GM21447 (cell line): ENCODE results near the gene CEACAM1.
"Not testable (repeated sequence)": the region's sequence is repeated elsewhere in the genome, so short reads cannot be mapped to it uniquely, and the experiment has no call there.

Experiments used
- ATAC-seq: cut with Tn5 transposase; IDR thresholded peaks from one replicate; pipeline ENCODE4 v1.9.1; 2021; ENCODE audit not compliant: unreplicated experiment

CEACAM1 gene

DNA sequence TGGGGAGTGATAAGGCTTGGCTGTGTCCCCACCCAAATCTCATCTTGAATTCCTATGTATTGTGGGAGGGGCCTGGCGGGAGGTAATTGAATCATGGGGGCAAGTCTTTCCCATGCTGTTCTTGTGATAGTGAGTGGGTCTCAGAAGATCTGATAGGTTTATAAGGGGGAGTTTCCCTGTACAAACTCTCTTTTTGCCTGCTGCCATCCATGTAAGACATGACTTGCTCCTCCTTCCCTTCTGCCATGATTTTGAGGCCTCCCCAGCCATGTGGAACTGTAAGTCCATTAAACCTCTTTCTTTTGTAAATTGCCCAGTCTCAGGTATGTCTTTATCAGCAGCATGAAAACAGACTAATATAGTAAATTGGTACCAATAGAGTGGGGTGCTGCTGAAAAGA is 20.8 kb upstream of the CEACAM1 start:
- not testable (repeated sequence) for ATAC-seq

DNA sequence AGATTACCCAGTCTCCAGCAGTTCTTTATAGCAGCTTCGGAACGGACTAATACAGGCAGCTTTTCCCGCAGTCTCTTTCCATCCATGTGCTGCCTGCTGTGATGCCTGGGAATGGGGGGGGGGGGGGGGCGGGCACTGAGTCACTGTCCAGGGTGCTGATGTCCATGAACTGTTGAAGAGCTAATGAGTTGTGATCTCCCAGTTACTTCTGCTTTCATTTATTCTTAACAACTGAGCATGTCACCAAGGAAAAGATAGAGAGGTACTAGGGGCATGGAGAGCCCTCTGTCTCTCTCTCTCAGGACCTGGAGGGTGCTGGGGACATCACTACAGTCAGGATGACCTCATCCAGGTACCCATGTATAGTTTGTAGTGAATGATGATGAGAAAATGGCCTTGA is 20.3 kb upstream of the CEACAM1 start:
- ATAC-seq = no peak

DNA sequence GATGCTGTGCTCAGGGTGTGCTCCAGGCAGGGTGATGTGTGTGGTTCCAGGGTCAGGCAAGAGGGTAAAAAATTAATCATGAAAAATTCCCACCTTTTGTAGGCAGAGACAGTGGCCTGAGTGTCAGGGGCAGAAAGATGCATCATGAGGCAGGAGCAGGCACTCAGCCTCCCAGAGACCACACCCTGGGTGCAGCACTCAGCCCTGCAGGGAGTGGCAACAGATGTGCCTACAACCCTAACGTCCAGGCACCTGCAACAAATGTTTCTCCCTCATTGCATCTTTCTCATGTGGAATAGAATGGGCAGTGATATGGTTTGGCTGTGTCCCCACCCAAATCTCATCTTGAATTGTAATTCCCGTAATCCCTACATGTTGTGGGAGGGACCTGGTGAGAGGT is 19.6 kb upstream of the CEACAM1 start:
- no peak for ATAC-seq

DNA sequence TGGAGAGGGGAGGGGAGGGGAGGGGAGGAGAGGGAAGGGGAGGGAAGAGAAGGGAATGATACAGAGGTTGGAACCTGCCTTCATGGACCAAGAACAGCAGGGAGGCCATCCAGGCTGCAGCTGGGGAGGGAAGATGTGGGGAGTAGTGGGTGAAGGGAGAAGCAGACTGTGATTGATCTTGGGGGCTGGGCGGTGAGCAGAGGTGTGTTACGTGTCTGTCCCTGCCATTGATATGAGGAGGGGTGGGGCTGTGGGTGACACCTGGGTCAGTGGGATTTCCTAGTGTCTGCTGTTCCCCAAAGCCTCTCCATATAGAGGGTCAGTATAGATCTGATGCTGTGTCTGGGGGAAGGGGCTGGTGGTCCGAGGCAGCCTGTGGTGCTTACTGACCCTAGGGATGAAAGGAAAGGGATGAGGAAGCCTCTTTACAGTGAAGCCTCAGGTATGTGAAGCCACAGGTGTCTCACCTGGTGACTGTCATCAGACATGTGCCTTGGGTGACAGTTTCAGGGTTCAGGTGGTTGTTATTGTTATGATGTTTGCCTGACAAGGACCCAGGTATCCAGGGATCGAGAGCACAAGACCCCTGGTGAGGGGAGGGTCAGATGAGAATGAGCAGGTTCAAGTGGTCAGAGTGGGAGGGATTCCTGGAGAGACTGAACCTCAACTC is 18.7 kb upstream of the CEACAM1 start:
- ATAC-seq = no peak

DNA sequence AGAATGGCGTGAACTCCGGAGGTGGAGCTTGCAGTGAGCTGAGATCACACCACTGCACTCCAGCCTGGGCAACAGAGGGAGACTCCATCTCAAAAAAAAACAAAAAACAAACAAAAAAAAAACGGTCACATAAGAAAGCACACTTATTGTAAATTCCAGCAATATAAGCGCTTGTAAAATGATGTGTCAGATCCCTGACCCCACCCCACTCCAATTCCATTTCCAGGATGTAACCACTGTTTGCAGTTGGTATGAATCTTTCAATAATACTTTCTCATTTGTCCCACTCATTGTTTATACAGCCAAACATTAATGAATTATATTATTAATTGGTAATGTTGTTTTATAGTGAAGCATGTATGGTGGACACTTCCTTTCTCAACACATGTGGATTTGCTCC is 15.9 kb upstream of the CEACAM1 start:
- ATAC-seq = no peak

DNA sequence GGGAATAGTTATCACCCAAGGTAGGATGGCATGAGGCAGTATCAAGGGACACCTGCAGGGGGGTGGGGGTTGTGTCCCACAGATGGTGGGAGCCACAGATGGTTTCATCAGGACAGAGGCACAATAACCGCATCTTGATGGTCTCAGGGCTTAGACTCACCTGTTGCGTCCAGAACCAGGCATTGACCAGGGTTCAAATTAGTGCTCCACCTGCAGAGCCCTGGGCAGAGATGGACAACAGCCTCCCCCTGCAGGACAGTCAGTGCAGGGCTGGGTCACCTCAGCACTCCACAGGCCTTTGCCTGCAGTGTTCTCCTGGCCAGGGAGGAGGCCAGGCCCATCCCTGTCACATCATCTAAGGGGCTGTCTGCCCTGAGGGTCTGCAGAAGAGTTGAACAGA is 14.5 kb upstream of the CEACAM1 start:
- no peak for ATAC-seq

DNA sequence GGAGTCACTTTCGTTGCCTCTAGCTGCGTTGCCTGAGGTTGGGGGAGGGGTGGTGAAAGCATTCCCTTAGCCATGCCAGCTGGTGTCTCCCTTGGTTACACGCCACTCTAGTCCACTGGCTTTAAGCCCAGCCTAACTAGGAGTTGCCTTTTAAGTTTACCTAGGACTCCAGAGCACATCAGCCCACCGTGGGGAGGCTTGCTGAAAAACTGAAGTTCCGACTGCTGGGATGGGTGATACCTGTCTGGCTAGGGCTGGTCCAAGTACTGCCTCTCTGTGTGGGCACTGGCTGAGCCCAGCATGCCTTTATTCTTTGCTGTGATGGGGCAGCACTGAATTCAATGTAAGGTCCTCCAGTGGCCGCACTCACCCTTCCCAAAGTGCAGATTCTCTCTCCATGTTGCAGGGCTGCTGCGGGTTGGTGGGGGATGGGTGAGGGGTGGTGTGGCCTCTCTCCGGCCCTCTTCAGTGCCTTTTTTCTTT is 11.8 kb upstream of the CEACAM1 start:
- ATAC-seq = no peak

DNA sequence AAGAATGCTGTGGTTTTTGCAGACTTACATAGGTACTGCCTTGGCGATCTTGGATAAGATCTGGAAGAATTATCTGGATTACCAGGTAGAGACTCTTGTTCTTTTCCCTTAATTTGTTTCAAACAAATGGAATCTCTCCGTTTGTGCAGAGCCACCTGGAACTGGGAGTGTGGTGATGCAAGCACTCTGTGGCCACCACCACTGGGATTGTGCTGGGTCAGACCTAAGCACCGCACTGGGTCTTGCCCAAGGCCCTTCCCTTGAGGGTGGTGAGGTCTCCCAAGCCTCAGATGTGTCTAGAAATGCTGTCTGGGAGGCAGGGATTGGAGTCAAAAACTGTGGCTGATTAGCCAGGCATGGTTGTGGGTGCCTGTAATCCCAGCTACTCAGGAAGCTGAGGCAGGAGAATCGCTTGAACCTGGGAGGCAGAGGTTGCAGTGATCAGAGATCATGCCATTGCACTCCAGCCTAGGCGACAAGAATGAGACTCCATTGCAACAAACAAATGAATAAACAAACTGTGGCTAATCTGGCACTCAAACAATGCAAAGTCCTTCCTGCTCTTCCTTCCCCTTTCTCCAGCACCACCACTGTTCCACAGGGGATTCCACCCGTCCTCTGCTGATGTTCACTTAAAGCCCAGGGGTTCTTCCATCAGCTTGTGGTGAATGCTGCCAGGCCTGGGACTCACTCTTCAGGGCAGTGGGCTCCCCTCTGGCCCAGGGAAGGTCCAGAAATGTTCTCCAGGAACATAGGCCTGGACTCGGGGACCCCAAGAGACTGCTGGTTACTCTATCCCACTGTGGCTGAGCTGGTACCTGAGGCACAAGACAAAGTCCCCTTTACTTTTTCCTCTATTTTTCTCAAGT is 10.8 kb upstream of the CEACAM1 start:
- ATAC-seq = no peak

DNA sequence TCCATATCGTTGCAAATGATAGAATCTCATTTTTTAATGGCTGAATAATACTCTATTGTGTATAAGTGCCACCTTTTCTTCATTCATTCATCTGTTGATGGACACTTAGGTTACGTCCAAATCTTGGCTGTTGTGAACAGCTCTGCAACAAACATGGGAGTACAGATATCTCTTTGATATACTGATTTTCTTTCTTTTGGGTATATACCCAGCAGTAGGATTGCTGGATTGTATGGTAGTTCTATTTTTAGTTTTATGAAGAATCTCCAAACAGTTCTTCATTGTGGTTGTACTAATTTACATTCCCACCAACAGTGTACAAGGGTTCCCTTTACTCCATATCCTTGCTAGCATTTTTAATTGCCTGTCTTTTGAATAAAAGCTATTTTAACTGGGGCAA is 7.0 kb upstream of the CEACAM1 start:
- ATAC-seq = not testable (repeated sequence)

DNA sequence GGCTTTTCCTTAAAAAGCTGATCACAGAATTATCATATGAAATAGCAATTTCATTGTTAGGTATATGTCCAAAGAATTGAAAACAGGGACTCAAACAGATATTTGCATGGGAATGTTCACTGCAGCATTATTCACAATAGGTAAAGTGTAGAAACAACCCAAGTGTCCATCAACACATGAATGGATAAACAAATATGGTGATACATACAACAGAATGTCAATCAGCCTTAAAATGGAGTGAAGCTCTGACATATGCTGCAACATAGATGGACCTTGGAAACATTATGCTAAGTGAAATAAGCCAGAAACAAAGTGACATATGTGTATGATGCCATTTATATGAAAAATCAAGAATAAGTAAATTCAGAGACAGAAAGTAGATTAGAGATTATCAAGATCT is 6.1 kb upstream of the CEACAM1 start:
- no peak for ATAC-seq

DNA sequence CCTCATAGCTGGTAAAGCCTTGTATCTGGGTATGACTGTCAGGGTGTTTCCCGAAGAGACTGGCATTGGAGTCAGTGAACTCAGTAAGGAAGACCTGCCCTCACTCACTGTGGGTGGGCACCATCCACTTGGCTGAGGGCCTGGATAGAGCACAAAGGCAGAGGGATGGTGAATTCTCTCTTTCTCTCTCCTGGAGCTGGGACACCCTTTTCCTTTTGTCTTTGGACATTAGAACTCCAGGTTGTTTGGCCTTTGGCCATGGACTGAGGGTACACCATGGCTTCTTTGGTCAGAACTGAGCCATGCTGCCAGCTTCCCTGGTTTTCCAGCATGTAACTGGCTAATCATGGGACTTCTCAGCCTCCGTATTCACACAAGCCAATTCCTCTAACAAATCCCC is 4.6 kb upstream of the CEACAM1 start:
- ATAC-seq = no peak

DNA sequence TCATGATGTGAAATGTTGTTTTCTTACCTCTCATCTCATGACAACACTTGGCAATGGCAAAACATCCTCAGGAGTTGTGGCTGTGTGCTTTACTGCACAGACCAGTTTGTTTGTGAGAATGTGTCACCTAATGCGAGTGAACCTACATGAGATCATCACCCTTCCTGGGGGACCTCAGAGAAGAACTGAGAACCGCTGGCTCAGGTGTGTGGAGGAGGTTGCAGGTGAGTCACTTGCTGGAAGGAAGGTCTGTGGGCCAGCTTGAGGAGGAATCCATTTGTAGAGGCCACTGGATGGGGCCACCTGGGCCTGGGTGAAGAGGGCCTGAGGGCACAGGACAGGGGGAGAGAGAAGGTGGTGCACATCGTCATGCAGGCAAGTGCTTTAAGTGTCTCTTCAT is 3.0 kb upstream of the CEACAM1 start:
- ATAC-seq = no peak

DNA sequence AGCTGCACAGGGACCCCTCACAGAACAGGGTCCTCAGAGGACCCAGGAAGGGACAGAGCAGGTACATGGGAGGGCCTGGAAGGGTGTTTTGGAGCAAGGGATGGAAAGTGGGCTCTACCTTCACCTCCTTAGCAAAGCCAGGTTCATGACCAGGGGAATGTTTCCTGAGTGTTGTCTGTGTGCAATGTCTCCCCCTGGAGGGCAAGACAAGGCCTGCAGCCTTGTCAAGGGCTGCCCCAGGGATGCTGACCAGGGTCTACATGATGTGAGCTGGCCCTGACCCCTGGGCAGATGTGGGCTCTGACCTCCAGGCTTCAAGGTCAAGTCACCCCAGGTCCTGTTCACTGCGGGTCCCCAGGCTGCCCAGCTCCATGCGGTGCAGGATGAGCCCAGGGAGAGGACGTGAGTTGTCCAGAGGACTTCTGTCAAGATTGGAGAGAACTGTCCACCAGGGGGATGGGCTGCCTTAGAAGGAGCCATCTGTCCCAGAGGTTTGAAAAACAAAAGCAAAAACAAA is 1.0 kb upstream of the CEACAM1 start:
- ATAC-seq = no peak

DNA sequence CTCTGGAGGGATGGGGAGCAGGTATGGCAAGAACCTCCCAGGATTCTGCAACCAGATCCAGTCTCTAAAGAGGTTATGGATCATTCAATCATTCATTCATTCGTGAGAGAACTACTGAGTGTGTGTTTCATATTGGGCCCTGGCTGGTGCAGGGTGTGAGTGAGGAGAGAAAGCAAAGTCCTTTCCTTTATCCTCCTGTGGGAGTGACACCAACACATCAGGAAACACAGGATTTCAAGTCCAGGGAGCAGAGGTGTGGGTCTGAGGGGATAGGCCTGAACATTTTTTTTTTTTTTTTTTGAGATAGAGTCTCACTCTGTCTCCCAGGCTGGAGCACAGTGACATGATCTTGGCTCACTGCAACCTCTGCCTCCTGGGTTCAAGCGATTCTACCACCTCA is 3.3 kb downstream of the CEACAM1 start:
- no peak for ATAC-seq

DNA sequence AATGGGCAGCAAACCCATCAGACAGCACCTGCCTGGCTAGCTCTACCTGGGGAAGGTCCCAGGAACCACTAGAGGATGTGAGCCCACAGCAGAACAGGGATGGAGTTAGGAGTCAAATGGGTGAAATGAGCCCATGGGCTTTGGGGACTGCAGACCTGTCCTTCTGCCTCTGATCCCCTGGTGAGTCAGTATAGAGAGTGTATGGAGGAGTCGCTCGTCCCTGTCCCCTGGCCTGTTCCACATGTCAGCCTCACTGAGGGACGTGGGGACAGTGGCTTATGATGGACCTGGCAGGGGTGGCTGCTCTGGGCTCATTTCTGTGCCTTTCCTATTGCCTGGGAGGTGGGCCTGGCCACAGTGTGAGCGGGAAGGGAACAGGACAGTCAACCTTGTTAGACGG is 4.0 kb downstream of the CEACAM1 start:
- no peak for ATAC-seq

DNA sequence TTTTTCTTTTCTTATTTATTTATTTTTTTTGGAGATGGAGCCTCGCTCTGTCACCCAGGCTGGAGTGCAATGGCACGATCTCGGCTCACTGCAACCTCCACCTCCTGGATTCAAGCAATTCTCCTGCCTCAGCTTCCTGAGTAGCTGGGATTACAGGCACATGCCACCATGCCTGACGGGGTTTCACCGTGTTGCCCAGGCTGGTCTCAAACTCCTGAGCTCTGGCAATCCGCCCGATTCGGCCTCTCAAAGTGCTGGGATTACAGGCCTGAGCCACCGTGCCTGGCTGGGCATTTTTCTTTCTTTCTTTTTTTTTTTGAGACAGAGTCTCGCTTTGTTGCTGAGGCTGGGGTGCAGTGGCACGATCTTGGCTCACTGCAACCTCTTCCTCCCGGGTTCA is 6.0 kb downstream of the CEACAM1 start:
- not testable (repeated sequence) for ATAC-seq

DNA sequence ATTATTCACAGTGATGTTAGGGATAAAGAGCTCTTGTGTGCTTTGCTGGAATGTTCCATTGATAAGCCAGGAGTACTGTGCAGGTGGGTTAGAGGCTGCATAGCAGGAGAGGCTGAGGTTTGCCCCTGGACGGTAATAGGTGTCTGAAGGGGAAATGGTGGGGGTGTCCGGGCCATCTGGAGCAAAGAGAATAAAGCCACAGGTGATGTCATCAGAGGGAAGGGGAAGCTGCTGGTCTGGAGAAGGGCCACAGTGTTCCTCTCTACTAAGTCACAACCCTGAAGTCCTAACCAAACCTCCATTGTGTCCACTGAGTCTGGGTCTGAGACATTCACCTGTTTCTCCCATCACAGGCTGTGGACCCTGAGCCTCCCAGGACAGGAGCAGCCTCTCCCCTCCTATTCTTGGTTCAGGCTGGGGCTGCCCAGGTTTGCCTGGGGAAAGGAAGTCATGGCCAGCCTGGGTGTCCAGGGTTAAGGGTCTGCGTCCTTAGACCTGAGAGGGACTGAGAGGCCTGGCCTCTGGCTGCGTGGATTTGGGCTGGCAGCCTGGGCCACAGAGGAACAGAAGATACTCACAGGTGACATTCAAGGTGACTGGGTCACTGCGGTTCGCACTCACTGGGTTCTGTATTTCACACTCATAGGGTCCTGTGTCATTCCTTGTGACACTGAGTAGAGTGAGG is 6.8 kb downstream of the CEACAM1 start:
- ATAC-seq = no peak

DNA sequence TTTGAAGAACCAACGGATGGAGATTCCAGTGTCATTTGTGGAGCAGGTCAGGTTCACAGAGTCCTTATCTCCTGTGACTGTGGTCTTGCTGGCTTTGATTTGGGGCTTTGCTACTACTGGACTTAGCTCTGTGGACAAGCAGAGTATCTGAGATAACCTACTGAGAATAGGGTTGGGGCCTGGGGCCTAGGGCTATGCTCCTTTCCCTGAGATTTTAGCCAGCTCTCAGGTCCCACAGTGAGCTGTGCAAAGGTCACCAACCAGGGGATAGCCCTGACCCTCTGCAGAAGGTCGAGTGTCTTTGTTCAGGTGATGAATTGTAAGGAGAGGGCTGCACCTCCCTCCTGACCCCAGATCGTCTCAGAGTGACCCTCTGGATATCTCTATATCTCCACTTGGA is 9.2 kb downstream of the CEACAM1 start:
- ATAC-seq = no peak

DNA sequence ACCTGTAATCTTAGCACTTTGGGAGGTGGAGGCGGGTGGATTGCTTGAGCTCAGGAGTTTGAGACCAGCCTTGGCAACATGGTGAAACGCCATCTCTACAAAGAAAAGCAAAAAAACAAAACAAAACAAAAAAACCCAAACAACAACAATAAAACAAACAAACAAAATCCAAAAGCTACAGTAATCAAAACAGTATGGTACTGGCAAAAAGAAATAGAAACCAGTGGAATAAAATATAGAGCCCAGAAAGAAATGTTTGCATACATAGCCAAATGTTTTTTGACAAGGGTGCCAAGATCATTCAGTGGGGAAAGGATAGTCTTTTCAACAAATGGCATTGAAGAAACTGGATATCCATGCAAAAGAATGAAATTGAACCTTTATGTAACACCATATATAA is 11.5 kb downstream of the CEACAM1 start:
- no peak for ATAC-seq

DNA sequence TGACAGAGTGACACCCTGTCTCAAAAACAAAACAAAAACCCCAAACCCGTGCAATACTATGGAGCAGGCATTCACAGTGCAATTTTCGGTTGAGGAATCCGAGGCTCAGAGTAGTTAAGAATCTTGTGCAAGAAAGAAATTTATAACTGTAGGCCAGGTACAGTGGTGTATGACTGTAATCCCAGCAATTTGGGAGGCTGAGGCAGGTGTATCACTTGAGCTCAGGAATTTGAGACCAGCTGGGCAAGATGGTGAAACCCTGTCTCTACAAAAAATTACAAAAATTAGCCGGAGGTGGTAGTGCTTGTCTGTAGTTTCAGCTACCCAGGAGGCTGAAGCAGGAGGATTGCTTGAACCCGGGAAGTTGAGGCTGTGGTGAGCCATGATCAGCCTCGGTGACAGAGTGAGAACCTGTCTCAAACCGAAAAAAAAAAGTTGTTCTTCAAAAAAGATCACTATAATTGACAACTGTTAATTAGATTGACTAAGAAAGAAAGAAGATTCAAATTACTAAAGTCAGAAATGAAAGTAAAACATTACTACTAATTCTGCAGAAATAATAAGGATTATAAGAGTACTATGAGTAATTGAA is 12.9 kb downstream of the CEACAM1 start:
- no peak for ATAC-seq

DNA sequence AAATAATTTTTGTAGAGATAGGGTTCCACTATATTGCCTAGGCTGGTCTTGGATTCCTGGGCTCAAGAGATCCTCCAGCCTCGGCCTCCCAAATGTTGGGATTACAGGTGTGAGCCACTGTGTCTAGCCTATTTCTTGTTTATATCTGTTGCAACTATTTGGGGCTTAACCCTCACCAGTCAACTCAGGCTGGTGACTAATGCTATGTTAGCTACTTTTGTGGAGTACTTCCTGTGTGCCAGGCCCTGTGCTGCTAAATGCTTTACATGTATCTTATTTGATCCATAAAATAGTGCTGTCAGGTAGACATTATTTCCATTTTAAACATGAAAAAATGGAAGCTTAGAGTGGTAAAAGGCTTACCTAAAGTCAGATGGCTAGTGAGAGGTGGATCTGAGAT is 13.8 kb downstream of the CEACAM1 start:
- ATAC-seq = no peak
